Common myeloid progenitor, CD34-positive (primary cell): Measurements from ENCODE around the gene ZNF587B. TPM values are rescaled to one million over a fixed set of nuclear protein-coding genes. Genes with fewer than 3 reads are reported as not detected.
"Not testable (repeated sequence)": the region's sequence is repeated elsewhere in the genome, so short reads cannot be mapped to it uniquely, and the experiment has no call there.

Experiments
- CTCF ChIA-PET: fragments of 350-600 bp; sonication (Branson Sonifier 250); formaldehyde crosslinking; loops from one replicate; lab custom pipeline; 2021; ENCODE audit warnings: antibody characterized with exemption; lab: Charles Lee
- POLR2A ChIA-PET: fragments of 350-600 bp; sonication (Branson Sonifier 250); formaldehyde crosslinking; loops from one replicate; lab custom pipeline; 2021; ENCODE audit warnings: antibody characterized with exemption; lab: Charles Lee
- DNase-seq, 3 donors: peaks; one replicate each; pipeline versions ENCODE4 v3.0.0 to v3.0.0-alpha.2; 2013
- H3K27ac ChIP-seq, 2 experiments: 1 replicate in 1 of 2; 2 replicates in 1 of 2; pipeline ENCODE4 v1.7.0; 2013; ENCODE audit warnings: inconsistent platforms in 2 of 2, low read length in 2 of 2, mild to moderate bottlenecking in 2 of 2, low read depth in 1 of 2, moderate library complexity in 1 of 2; ENCODE audit not compliant: severe bottlenecking in 2 of 2, insufficient read depth in 1 of 2, poor library complexity in 1 of 2
- H3K27me3 ChIP-seq, 5 experiments: replicated peaks in 2 of 5; 1 replicate in 3 of 5; 2 replicates in 2 of 5; pipeline versions ENCODE4 v1.6.1 to v1.7.0; 2013; ENCODE audit warnings: low read length in 4 of 5, mild to moderate bottlenecking in 2 of 5, moderate library complexity in 2 of 5, inconsistent platforms in 1 of 5; ENCODE audit not compliant: insufficient read depth in 5 of 5, control insufficient read depth in 4 of 5
- H3K36me3 ChIP-seq, 4 experiments: 1 replicate in 2 of 4; 2 replicates in 2 of 4; pipeline versions ENCODE4 v1.6.1 to v1.7.0; 2013; ENCODE audit warnings: low read length in 3 of 4, control low read depth in 1 of 4, mild to moderate bottlenecking in 1 of 4; ENCODE audit not compliant: control insufficient read depth in 4 of 4, insufficient read depth in 4 of 4
- H3K4me1 ChIP-seq, 4 experiments: 1 replicate in 3 of 4; 2 replicates in 1 of 4; pipeline versions ENCODE4 v1.6.1 to v1.7.1; 2013; ENCODE audit warnings: low read length in 3 of 4, mild to moderate bottlenecking in 3 of 4, control low read depth in 1 of 4, inconsistent platforms in 1 of 4, moderate library complexity in 1 of 4; ENCODE audit not compliant: control insufficient read depth in 4 of 4, insufficient read depth in 4 of 4; ENCODE audit errors: control extremely low read depth in 1 of 4
- H3K4me3 ChIP-seq, 7 experiments: 1 replicate in 4 of 7; 2 replicates in 3 of 7; pipeline versions ENCODE4 v1.5.1 to v1.7.0; 2013; ENCODE audit warnings: mild to moderate bottlenecking in 7 of 7, low read length in 6 of 7, moderate library complexity in 6 of 7, inconsistent platforms in 2 of 7, low read depth in 2 of 7, control low read depth in 1 of 7; ENCODE audit not compliant: insufficient read depth in 4 of 7, control insufficient read depth in 1 of 7; ENCODE audit errors: extremely low read depth in 1 of 7
- H3K9me3 ChIP-seq, 5 experiments: 1 replicate in 4 of 5; 2 replicates in 1 of 5; pipeline versions ENCODE4 v1.6.1 to v1.7.1; 2013; ENCODE audit warnings: low read length in 4 of 5, mild to moderate bottlenecking in 2 of 5, inconsistent platforms in 1 of 5, low read depth in 1 of 5, moderate library complexity in 1 of 5; ENCODE audit not compliant: control insufficient read depth in 4 of 5, insufficient read depth in 2 of 5; ENCODE audit errors: control extremely low read depth in 1 of 5
- WGBS: methylation state at CpG from one replicate; pipeline ENCODE4 v1.1.5; 2013; ENCODE audit not compliant: insufficient coverage; 5-methylcytosine and 5-hydroxymethylcytosine counted together
- polyA plus RNA-seq: library from polyadenylated mRNA; unstranded; fragments of 120-200 nt; gene quantifications from one replicate; pipeline ENCODE4 v1.2.1, GENCODE V29; 2013

The ZNF587B gene
- 10.0 TPM for polyA plus RNA-seq

GRCh38 chr19:57830071-57830602, at the start of gene ZNF587B:
Gene ZNF587B (plus strand): TSS chr19:57830299. CDS start chr19:57830529, 230 bp downstream.
- no peaks in the 10 kb centered on the region for H3K27me3 ChIP-seq
- peak in 1 of 3 donors; percentile 22 for DNase-seq
- no peaks in the 10 kb centered on the region for H3K9me3 ChIP-seq
- peak within 1 kb of the TSS in 1 of 7 experiments; percentile 29 for H3K4me3 ChIP-seq
- 84% methylated on average over 22 of the region's 22 CpGs for WGBS
- H3K36me3 ChIP-seq, result peaks cover 0 to 26% (median 9%) of the 10 kb centered on the region in 4 experiments
- ChIA-PET POLR2A (interaction anchor here (0.9 kb wide), 1 partner anchor 11 kb away, joined by 3 read pairs; no protein-coding TSS in a partner anchor), CTCF (interaction anchor here (1.3 kb wide), 1 partner anchor 8 kb away, joined by 4 read pairs; no protein-coding TSS in a partner anchor)
- H3K4me1 ChIP-seq, result no peaks in the 10 kb centered on the region
- H3K27ac ChIP-seq, result no peak within 1 kb of the TSS

DNA sequence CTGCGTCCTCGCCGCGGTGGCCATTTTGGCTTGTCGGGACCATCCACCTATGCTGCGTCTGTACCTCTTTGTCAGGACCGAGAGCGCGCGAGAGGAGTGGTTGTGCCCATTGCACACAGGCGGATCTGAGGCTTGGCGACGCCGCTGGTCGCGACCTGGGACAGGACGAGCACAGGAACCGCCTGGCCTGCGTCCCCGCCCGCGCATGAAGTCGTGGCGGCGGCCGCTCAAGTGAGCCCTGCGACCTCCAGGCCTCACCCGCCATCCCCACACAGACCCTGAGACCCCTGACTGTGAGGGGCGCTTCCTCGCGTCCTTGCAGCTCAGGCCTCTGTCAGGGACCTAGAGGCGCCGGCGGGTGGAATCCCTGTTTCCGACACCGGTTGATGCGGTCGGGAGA, 43.8 kb upstream of the ZNF587B start:
- ChIA-PET CTCF (no interaction called here), POLR2A (interaction anchor here (0.6 kb wide), 1 partner anchor 118 kb away, joined by 4 read pairs; no protein-coding TSS in a partner anchor)
- Histone ChIP-seq H3K4me1 (no peaks in the 10 kb centered on the region), H3K27ac (no peak overlapping the region), H3K9me3 (peaks cover 6 to 67% (median 42%) of the 10 kb centered on the region in 5 experiments), H3K27me3 (no peaks in the 10 kb centered on the region), H3K36me3 (peaks cover 8 to 65% (median 43%) of the 10 kb centered on the region in 4 experiments), H3K4me3 (peak overlapping the region in 1 of 7 experiments; percentile 5)
- no peak for DNase-seq
- WGBS, result 97% methylated on average over 38 of the region's 38 CpGs

DNA sequence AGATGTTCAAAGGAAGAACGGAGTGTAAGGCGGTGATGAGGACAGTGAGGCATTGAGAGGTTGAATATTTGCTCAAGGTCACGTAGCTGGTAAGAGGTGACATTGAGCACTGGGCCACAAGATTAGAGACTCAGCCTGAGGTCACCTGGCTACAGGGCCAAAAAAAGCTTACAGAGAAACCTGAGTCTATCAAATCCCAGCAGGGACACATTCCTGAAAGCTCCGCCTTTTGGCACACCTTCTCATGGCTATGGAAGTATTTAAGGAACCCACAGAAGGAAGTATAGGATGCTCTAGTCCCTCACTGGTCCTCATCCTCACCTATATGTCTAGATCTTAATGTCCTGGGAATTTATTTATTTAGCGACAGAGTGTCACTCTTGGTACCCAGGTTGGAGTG, 43.2 kb upstream of the ZNF587B start:
- H3K36me3 ChIP-seq, result peaks cover 7 to 63% (median 44%) of the 10 kb centered on the region in 4 experiments
- CTCF ChIA-PET, result no interaction called here
- peaks cover 4 to 62% (median 42%) of the 10 kb centered on the region in 5 experiments for H3K9me3 ChIP-seq

DNA sequence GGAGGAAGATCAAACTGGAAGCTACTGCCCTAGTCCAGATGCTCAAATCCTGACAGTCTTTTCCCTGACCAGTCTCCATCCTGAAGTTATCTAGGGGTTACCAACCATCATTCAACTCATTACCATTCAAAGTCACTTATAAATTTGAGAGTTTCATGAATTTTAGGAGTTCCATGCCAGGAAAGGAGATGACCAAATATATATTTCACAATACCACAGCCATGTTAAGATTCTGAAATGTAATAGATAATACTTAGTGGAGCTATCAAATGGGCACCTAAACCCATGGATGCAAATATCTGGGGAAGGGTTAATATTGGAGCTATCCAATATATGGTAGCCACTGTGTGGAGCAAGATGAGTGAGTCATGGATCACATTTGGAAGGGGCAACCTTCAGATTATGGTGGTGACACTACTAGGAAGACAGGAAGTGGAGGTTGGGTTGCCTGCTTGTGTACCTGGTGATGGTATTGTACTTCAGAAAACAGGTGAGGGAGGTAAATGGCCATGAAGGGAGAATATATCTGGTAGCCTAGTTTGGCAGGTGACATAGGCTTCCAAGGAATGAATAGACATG, 41.9 kb upstream of the ZNF587B start:
- CTCF ChIA-PET, result interaction anchor here (1.6 kb wide), 1 partner anchor 12 kb away, joined by 3 read pairs; no protein-coding TSS in a partner anchor
- no peaks in the 10 kb centered on the region for H3K27me3 ChIP-seq
- H3K9me3 ChIP-seq, result peaks cover 6 to 60% (median 40%) of the 10 kb centered on the region in 5 experiments
- peak overlapping the region in 1 of 7 experiments; percentile 2 for H3K4me3 ChIP-seq
- no peaks in the 10 kb centered on the region for H3K4me1 ChIP-seq
- peaks cover 11 to 62% (median 49%) of the 10 kb centered on the region in 4 experiments for H3K36me3 ChIP-seq
- POLR2A ChIA-PET, result interaction anchor here (0.6 kb wide), 2 partner anchors 106 to 395 kb away, joined by 3 read pairs; no protein-coding TSS in a partner anchor
- no peak overlapping the region for H3K27ac ChIP-seq
- no peak for DNase-seq

More for the DNA sequence above, 43.2 kb upstream of the ZNF587B start:
- no peaks in the 10 kb centered on the region for H3K27me3 ChIP-seq
- no peaks in the 10 kb centered on the region for H3K4me1 ChIP-seq
- 100% methylated on average over 3 of the region's 5 CpGs for WGBS
- no peak for DNase-seq
- no peak overlapping the region for H3K4me3 ChIP-seq
- no peak overlapping the region for H3K27ac ChIP-seq
- POLR2A ChIA-PET, result interaction anchor here (0.6 kb wide), 2 partner anchors 18 to 118 kb away, joined by 3 to 4 read pairs; partner anchors contain the start of gene ZNF586

- Histone ChIP-seq H3K27ac (no peak overlapping the region), H3K9me3 (peaks cover 6 to 60% (median 40%) of the 10 kb centered on the region in 5 experiments), H3K4me1 (no peaks in the 10 kb centered on the region), H3K27me3 (no peaks in the 10 kb centered on the region), H3K4me3 (no peak overlapping the region), H3K36me3 (peaks cover 13 to 63% (median 50%) of the 10 kb centered on the region in 4 experiments)
- ChIA-PET CTCF (interaction anchor here (1.6 kb wide), 1 partner anchor 11 kb away, joined by 3 read pairs; no protein-coding TSS in a partner anchor), POLR2A (no interaction called here)
- 100% methylated on average over 4 of the region's 4 CpGs for WGBS
- no peak for DNase-seq
These were observed 40.8 kb upstream of the ZNF587B start for GRCh38 chr19:57789288-57789687.

GRCh38 chr19:57796580-57796979, 33.5 kb upstream of the ZNF587B start:
- H3K4me1 ChIP-seq, result peaks cover 0 to 11% (median 6%) of the 10 kb centered on the region in 4 experiments
- CTCF ChIA-PET, H3K4me3 ChIP-seq, H3K27me3 ChIP-seq, POLR2A ChIA-PET, H3K27ac ChIP-seq, DNase-seq, H3K9me3 ChIP-seq: not testable (repeated sequence)
- H3K36me3 ChIP-seq, result peaks cover 13 to 31% (median 22%) of the 10 kb centered on the region in 4 experiments
- 100% methylated on average over 1 of the region's 1 CpG for WGBS
